A673 (cell line): ENCODE results near the gene IBSP.

ENCODE experiments used
- EZH2 ChIP-seq: fragments of 200-600 bp; sonication (generic); IDR thresholded peaks from 2 replicates; pipeline ENCODE4 v1.6.1; 2017; ENCODE audit warnings: borderline replicate concordance, low read depth, mild to moderate bottlenecking, mixed read lengths, antibody characterized with exemption, low read length; ENCODE audit not compliant: poor library complexity, severe bottlenecking
- TF ChIP-seq, protein P1 (sequence below): fragments of 300-800, 200-600 bp; sonication (generic); conservative IDR thresholded peaks from 2 replicates; pipeline ENCODE4 v1.5.1; 2017; ENCODE audit warnings: low read depth, mild to moderate bottlenecking, antibody characterized with exemption, low read length, moderate library complexity, mixed read lengths

DNA sequence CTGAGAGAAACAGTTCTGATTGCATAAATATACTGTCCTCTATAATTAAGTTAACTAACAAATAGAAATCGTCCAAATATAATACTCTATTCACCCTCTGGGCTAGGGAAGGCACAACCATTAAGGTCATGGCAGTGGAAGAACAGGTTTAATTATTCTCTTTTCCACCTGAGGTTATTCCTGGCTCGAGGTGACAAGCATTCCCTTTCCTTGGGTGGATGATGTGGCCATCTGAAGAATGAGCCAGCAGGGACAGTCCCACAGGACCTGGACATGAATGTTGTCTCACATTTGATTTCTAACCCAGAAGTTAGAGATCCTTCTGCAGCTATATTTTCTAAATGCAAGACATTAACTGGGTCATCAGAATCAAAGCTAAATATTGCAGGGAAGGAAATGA, 5.5 kb downstream of the IBSP start:
- TF ChIP-seq, protein P1, sequence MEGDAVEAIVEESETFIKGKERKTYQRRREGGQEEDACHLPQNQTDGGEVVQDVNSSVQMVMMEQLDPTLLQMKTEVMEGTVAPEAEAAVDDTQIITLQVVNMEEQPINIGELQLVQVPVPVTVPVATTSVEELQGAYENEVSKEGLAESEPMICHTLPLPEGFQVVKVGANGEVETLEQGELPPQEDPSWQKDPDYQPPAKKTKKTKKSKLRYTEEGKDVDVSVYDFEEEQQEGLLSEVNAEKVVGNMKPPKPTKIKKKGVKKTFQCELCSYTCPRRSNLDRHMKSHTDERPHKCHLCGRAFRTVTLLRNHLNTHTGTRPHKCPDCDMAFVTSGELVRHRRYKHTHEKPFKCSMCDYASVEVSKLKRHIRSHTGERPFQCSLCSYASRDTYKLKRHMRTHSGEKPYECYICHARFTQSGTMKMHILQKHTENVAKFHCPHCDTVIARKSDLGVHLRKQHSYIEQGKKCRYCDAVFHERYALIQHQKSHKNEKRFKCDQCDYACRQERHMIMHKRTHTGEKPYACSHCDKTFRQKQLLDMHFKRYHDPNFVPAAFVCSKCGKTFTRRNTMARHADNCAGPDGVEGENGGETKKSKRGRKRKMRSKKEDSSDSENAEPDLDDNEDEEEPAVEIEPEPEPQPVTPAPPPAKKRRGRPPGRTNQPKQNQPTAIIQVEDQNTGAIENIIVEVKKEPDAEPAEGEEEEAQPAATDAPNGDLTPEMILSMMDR, result no peak
- TF ChIP-seq EZH2, result no peak
